CD4-positive, alpha-beta T cell treated with Interleukin-6 for 4 hours (primary cell): ENCODE measurements around the gene LOXL1.
A peak's percentile ranks its signal among the peaks of the same experiment; 100 is the strongest.

Experiments used
- DNase-seq: peaks from one replicate; pipeline ENCODE4 v3.0.0-alpha.2; 2020; ENCODE audit warnings: mixed read lengths

The LOXL1 gene

DNA sequence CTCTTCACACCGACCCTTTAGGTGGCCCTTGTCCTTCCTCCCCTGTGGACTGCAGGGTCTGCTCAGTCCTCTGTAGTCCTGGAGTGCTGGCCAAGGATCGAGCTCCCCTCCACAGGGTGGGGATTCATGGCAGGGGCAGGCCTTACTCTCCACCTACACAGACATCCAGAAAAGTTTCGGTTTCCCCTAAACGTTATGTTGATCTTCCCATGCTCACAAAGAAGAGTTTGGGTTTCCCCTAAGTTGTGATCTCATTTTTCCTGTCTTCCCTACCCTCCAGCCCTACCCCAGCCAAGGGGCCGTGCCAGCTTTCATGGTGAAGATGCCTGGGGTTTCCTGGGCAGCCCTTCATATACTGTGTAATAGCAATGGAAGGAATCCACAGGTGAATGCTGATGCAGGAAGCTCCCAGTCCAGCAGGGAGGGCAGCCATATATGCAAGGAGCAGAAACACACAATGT is 55.5 kb downstream of the LOXL1 start:
- DNase-seq, result no peak

DNA sequence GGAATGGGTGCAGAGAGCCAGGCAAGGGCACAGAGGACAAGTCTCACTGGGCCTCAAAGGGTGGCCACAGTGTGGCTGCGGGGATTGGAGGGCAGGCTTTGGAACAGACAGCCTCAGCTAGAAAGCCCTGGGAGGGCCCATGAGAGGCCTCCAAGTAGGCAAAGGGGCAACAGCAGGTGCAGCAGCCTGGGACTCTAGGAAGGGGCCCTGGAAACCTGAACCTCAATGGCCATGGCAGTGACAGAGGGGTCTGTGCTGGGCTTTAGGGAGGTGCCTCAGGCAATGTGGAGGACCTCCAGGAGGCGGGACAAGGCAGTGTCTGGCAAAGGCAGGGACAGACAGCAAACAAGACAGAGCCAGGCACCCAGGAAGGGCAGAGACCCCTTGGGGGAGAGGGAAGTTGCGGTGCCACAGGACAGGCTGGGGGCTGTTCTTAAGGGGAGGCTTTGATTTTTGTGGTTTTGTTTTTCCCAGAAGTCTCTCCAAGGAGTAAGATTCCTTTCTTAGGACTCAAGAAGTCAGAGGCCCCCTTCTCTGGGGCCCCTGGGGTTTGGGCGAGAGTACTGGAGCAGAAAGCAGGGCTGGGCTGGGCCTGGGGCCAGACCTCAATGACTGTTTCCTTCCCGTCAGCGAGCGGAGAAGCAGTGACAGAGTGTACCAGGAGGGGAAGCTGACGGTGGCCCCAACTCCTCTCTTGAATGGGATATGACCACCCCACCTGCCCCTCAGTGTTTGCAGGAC is 56.1 kb downstream of the LOXL1 start:
- DNase-seq, result peak; percentile 46

DNA sequence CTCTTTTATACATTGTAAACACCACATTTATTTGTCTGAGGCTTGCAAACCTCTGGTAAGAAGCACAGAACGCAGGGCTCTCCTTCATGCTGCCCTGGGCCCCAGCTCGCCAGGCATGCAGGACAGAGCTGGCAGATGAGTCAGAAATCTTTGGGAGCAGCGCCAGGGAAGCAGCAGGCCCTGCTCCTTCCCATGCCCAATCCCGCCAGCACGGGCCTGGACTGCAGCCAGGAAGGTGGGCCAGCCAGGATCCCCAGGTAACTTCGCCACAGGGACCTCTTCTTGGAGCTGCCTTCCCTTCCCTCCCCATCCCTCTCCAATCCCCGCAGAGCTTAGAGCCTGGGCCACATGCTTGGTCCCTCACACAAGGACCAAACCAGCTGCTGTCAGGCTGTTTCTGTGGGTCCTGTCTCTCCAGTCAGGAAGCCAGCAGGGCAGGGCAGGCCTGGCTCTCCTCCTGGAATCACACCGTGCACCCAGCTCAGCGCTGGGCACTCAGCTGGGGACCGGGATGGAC is 57.0 kb downstream of the LOXL1 start:
- no peak for DNase-seq

DNA sequence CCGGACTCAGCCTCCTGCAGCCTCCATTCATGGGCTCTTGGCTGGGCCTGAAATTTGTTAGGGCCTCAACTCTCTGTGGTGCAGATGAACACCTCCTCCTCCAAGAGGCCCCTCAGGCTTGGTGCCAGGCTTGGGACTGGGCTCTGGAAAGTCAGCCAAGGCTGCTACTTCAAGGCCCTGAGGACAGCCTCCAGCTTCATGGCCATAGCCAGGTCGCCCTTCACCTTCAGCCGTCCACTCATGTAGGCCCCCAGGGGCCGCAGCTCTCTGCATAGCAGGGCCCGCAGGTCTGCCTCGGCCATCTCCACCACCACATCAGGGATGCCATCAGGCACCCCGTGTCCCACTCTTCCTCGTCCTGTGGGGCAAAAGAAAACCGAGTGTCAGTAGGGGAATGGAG is 57.5 kb downstream of the LOXL1 start:
- no peak for DNase-seq

DNA sequence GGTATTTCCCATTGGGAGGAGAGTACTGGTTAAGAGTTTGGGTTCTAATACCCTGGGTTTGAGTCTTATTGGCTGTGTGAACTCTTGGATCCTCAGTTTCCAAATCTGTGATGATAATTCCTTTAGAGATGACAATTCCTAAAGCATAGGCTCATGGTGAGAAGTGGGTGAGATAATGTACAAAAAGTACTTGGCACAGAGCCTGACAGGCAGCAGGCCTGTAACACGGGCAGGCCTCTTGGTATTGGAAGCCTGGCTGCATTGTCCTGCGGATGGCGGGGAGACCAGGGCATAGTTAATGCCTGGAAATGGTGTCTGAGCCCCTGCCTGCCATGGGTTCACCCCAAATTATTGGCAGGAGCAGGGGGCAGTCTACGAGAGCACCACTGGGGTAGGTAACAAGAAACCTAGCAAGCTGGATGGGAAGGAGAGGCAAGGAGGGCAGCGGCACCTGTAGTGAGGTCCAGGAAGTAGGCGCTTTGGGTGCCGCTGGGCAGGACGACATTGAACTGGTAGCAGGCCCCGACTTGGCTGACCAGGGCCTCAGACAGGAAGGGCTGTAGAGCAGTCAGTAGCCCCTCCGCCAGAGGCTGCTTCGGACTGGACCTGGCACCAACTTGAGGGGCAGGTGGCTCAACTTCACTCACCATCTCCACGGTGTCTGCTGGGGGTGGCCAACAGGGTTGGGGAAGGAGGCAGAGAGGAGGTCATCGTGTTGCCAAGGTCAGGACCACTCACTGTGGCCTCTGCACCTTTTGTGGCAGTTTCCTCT is 58.1 kb downstream of the LOXL1 start:
- DNase-seq, result no peak

DNA sequence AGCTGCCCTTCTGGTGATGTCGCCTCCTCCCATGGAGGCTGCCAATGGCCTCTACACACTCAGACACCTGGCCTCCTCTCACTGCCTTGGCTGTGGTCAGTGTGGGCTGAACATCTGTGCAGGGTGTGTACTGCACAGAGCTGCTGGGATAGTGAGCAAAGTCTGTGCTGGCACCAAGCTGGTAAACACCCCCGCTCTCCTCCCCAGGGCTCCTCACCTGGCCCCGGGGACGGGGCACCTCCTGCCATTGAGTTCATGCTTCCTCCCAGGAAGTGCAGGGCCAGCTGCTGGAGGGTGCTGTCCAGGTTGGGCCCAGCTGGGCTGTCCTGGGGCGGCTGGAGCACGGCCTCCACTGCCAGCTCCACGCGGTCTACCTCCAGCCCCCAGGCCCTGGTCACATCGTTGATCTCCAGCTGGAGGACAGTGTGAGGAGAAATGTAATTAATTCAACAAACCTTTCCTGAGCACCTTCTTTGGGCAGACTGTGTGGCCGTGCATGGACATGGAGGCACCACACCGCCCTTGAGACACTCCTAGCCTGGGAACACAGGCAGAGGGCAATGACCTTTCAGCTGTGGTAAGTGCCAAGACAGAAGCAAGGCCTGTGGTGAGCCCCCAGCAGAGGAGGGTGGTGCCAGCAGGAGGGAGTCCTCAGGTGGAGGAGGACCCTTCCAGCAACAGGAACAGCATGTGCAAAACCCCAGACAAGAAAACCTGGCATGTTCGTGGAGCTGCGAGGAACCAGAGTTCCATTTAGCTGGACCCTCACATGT is 59.0 kb downstream of the LOXL1 start:
- no peak for DNase-seq

DNA sequence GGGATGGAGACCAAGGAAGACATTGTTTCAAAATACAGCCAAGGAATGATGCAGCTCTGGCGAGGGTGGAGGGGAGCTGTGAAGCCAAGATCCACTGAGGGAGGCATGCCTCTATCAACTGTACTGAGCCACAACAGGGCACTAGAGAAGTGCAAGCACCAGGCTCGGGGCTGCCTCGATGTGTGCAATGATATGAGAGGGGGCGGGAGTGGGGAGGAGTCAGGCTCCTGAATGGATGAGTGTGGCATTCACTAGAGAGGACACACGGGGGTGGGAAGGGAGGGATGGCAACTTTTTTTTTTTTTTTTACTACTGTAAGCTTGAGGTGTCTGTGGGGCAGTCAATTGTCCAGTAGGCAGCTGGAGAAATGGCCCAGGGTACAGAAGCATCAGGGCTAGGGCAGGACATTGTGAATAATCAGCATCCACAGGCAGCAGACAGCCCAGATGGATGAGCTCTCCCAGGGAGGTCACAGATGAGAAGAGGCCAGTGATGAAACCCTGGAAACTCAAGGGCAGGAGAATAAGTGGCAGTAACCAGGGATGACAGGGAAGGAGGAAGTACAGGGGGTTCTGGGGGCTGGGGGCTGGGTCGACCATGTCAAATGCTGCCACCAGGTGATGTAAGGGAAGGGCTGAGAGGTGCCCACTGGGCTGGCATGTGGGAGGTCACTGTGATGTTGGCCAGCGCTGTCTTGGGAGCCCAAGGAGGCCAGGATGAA is 60.0 kb downstream of the LOXL1 start:
- DNase-seq, result no peak

DNA sequence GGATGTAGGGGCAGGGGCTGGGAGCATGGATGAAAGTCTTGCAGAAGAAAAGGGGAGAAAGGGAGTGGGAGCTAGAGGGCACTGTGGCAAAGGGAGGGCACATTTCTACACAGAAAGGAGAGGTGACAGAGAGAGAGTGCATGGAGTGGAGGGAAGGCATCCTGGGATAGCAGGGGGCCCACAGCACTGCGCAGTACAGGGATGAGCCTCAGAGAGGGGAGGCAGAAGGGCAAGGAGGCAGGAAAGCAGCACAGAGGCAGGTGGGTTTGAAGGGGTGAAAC is 60.5 kb downstream of the LOXL1 start:
- DNase-seq, result no peak

DNA sequence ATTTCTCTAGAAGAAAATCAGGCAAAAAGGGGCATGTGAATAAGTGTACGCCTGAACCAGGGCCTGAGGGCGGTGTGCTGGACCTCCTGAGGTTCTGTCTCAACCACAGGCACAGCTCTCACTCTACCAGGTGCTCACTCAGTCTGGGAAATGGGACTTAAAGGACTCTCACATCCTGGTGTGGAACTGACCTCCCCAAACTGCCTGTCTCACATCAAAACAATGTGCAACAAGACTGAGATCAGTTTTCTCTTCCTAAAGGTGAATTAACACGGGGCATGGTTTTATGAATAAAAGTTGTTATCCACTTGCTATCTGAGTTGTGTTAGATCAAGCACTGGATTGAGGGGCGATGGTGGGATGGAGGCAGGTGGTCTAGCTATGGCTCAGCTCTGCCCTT is 61.0 kb downstream of the LOXL1 start:
- no peak for DNase-seq

DNA sequence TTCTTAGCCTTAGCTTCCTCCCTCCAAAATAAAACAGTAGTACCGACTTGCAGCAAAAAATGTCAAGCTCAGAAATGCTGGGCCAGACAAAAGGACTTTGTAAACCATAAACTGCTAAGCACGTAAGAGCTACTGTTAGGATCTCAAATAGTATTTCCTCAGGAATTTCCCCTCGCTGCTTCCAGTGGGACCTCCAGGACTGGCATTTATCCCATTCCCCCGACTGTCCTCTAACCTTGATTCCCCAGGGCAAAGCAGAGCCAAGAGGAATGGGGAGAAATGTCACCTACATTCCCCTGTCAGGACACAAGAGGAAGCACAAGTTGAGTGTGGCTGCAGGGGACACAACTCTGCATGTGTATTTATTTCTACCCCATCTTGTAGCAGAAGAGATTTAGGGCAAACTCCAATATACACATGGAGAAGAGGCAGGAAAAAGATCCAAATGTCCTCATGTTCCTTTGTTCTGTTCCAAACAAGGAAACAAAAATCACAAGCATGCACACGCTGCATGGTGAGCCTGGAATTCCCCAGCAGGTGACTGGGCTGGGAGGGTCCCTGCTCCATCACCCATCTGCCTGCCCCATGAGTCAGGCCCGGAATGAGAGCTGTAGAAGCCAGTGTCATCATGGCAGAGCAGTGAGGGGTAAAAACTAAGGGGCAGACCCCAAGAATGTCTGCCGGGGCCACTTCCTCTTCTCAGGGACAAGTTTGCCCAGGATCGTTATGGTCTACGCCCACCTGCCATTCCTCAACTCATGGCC is 61.6 kb downstream of the LOXL1 start:
- DNase-seq, result no peak

DNA sequence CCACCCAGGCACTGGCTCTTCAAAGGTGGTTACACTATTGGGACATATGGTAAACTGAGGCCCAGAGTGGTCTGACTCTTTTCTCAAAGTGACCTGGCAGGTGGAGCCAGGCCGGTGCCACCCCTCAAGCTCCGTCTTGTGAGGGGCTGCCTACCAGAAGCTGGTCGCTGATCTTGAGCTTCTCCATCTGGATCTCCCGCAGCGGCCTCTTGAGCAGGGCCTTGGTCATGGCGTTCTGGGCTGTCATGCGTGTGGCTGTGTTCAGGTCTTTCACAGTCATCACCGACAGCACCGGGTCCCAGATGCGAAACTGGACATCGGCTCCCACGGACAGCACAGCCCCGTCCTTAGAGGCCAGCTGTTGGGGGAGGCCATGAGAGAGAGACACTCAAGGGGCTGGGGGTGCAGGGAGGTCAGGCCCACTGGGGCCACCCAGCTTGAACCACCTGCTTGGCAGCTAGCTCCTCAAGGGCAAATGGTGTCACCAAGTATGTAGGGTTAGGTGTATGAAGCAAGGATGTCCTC is 62.2 kb downstream of the LOXL1 start:
- DNase-seq, result no peak

DNA sequence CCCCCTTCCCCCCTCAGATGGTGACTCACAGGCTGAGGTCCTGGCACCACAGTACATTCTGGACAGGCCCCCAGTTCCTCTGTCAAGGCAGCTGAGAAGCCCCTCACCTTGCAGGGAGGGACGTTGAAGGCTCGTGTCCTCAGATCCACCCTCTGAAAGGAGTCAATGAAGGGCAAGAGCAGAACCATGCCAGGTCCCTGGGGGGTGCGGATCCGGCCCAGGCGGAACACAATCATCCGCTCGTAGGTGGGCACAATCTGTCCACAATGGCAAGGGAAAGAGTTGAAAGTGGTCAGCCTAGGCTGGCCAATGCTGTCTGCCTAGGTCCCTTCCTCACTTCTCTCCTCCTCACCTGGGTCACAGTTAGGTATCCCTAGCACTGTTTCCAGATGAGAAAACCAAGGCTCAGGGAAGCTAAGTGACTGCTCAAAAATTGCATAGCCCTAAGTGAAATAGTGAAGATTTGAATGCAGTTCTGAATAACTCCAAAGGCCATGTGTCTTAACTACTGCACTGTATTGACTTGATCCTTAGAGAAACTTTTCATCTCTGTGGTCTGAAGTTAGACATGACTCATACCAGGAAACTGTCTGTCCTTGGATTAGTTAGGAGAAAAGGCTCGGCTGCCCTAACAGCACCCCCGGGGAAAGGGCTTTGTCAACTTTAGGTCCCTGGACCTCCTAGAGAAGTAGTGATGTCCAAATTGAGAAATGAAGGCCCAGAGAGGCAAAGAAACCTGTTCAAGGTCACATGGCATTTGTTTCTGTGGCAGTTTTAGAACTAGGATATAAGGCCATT is 62.9 kb downstream of the LOXL1 start:
- DNase-seq, result no peak

DNA sequence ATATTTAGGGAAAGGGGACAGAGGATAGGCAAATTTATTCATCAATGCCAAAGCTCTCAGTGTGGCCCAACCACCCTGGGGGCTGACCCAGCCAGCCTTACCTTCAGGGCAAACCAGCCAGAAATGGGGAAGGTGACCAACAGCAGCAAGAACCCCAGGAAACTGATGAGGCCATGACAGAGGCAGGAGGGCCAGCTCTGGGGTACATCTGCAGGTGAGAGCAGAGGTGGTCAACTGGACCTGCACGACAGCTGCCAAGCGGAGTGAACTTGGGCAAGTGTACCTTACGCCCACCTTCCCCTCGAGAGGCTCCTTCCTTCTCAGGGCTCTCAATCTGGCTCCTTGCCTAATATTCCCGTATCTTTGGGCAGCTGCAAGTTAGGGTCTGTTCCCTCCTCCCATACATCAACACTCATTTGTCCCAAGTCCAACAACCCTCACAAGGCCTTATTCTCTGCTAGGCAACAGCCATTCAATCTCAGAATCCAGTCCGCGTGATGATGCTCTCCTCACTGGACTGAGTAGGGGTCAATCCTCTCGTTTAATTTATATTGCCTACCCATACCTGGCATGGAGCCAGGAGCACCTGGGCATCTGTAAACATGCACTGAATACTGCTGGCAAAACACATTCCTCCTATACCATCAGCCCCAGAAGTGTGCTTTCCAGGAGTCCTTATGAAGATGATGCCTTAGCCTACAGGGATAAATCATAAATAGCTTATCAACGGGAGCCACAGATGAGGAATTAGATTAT is 64.2 kb downstream of the LOXL1 start:
- no peak for DNase-seq

DNA sequence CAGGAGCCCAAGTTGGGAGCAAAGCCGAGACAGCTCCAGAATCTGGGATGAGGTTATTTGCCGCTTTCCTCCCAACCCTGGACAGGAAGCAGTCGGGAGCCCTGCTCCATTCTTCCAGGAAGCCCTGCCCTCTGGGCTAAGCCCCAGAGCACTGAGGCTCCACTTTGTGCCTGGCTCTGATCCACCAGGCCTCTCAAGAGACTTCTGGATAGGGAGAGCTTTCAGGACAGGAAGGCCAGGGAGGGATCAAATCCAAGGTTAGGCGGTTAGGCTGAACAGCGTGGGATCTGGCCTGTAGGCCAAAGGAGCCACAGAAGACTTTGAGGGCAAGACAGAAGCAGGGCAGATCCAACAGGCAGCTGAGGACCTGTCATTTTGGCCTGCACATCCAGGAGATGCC is 65.0 kb downstream of the LOXL1 start:
- no peak for DNase-seq

DNA sequence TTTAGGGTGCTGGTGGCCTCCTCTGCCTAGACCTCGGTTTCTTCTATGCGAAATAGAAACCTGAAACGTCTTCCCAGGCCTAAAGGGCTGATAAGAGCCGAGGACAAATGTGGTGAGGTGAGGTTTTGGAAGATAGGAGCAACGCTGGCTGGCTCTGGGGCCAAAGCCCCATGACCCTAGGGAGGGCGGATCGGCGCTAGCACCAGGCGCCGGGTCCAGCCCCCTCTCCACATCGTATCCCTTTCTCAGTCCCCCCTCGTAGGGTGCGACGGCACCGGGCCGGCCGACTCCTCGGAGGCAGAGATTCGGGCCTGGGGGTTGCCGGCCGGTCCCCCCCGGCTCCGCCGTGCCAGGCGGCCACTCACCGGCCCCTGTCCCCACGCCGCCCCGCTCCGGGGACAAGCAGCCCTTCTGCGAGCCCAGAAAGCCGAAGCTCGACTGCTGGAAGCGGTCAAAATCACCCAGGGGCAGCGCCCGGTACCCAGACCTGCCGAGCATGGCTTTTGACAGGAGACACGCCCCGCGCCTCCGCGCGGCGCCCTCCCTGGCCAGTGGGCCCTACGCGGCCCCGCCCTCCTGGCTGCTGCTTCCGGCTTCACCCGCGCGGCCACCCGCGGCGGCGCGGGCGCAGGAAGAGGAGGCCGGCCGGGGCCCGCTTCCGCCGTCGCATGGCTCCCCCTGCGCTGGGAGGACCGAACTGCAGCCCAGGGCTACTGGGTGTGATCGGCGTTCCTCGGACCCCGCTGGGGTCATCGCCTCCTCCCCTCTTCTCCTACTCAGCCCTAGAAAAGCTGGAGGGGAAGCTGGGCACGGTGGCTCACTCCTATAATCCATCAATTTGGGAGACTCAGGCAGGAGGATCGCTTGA is 65.7 kb downstream of the LOXL1 start, which contains the start of gene STOML1:
TSS of gene STOML1 (minus strand) at position 570 of the 868 bp plus-strand sequence. CDS start at position 498, 72 bp downstream.
- peak; percentile 95 for DNase-seq

DNA sequence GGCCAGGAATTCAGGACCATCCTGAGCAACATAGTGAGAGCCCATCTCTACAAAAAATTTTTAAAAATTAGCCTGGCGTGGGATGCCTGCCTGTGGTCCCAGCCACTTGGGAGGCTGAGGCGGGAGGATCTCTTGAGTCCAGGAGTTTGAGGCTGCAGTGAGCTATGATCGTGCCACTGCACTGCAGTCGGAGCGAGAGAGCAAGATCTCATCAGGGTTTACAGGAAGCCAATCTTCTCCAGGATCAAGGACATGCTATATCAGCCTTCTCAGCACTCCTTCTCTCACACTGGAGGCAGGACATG is 66.3 kb downstream of the LOXL1 start:
- DNase-seq, result no peak

DNA sequence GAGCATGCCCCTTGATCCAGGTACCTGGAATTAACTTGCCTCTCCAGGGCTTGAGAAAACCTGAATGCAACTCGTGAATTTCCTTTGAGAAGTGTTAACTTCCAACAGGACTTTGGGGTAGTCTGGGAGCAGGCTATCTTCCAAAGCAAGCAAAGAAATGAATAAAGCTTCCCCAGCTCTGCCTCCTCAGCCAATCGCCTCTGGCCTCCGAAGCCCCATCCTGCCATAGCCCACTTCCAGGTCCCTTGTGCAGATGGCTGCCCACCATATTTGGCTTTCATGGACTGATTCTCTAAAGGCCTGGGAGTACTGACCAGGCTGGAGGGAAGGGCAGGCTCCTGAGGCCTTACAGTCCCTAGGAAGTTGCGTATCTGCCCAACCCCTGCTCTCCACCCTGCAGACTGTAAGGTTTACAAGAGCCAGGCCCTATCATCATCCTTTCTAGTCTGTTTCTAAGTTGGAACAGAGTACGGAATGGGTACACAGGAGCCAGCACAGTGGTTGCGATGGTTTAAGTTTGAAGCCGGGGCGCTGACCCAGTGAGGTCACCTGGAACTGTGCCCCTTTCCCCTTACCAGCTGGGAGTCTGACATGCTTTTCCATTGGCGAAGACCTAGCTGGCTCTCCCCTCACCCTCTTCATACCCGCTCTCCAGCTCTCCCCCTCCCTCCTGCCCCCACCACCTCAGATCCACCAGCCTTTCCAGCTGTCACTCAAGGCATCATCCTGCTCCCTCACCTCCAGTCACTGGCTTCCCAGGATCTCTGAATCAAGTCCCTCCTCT is 67.1 kb downstream of the LOXL1 start:
- DNase-seq, result no peak

DNA sequence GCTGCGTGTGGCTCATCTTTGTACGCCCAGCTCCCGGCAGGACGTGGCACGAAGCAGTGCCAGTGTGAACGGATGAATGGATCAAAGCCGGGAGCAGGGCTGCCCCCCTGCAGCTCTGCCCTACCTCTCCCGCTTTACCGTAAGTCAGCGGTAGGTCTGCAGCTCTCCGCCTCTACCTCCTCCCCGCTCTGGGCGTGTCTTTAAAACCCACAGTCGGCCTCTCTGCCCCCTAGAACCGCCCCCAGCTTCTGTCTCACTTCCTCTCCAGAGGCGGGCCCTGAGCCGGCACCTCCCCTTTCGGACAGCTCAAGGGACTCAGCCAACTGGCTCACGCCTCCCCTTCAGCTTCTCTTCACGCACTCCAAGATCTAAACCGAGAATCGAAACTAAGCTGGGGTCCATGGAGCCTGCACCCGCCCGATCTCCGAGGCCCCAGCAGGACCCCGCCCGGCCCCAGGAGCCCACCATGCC is 68.2 kb downstream of the LOXL1 start, which contains the start of gene PML:
TSS of gene PML (plus strand) at position 304 of the 471 bp plus-strand sequence. CDS start at position 401, 97 bp downstream.
- peak; percentile 97 for DNase-seq
